Heart right ventricle (tissue), 16 donors: Measurements from ENCODE around the gene PON2. TPM values are rescaled to one million over a fixed set of nuclear protein-coding genes. Genes with fewer than 3 reads are reported as not detected.

Experiments used
- ATAC-seq, 8 donors: fragments of 200-7000 bp; cut with Tn5 transposase; one replicate each; pipeline ENCODE4 v1.9.1; 2020; ENCODE audit warnings: mild to moderate bottlenecking in 8 of 8, moderate library complexity in 8 of 8, moderate number of reproducible peaks in 1 of 8
- DNase-seq, 2 donors: peaks; one replicate each; pipeline ENCODE4 v3.0.0-alpha.2; 2020
- H3K27ac ChIP-seq, 10 donors: fragments of 200-600 bp; sonication (generic) in 2 of 10; one replicate each; pipeline versions ENCODE4 v1.5.0 to v1.8.0; 2020 to 2022; ENCODE audit warnings: mild to moderate bottlenecking in 3 of 10
- H3K27me3 ChIP-seq, 7 donors: fragments of 200-600 bp; one replicate each; pipeline ENCODE4 v1.8.0; 2021 to 2022; ENCODE audit warnings: mild to moderate bottlenecking in 2 of 7
- H3K36me3 ChIP-seq, 9 donors: fragments of 200-600 bp; sonication (generic) in 1 of 9; one replicate each; pipeline versions ENCODE4 v1.5.0 to v1.8.0; 2020 to 2022; ENCODE audit warnings: mild to moderate bottlenecking in 2 of 9
- H3K4me1 ChIP-seq, 9 donors: fragments of 200-600 bp; sonication (generic) in 1 of 9; one replicate each; pipeline versions ENCODE4 v1.5.0 to v1.8.0; 2020 to 2022; ENCODE audit warnings: mild to moderate bottlenecking in 4 of 9
- H3K4me3 ChIP-seq, 10 donors: fragments of 200-600 bp; sonication (generic) in 2 of 10; one replicate each; pipeline versions ENCODE4 v1.5.0 to v1.8.0; 2020 to 2022; ENCODE audit warnings: mild to moderate bottlenecking in 7 of 10, moderate library complexity in 2 of 10
- H3K9me3 ChIP-seq, 11 donors: fragments of 200-600 bp in 10 of 11; sonication (generic) in 2 of 11; one replicate each; pipeline versions ENCODE4 v1.5.0 to v1.8.0; 2013 to 2022; ENCODE audit warnings: mild to moderate bottlenecking in 2 of 11, control low read depth in 1 of 11, moderate library complexity in 1 of 11
- WGBS, 2 donors: extraction: QIAGEN DNeasy Blood & Tissue Kit; methylation state at CpG; one replicate each; pipeline ENCODE4 v1.1.7; 2013; ENCODE audit warnings: inconsistent platforms in 1 of 2; 5-methylcytosine and 5-hydroxymethylcytosine counted together
- intact Hi-C, 10 donors: fragments of 100-400 bp; cut with DNase I; formaldehyde crosslinking; loops; one replicate each; pipeline versions ENCODE4 v1.11.1 to v1.14.2; 2022
- polyA plus RNA-seq, 2 donors: library from polyadenylated mRNA; stranded (reverse); fragments of 200-250 nt; gene quantifications; one replicate each; pipeline ENCODE4 v1.2.3, GENCODE V29; 2013
- total RNA-seq, 10 donors: library from RNA; stranded (reverse); fragmentation: NEBNext Ultra II Directional in 3 of 10; extraction: Animal tissue kit (Norgen Biotek cat#: 25700) in 3 of 10; gene quantifications; one replicate each; pipeline versions ENCODE4 v1.2.1 to v1.2.4, GENCODE V29; 2021 to 2023
- TF ChIP-seq, protein P1 (sequence below), 9 donors: fragments of 200-600 bp; sonication (generic) in 2 of 9; IDR thresholded peaks; one replicate each; pipeline versions ENCODE4 v1.5.0 to v1.8.0; 2021 to 2022; ENCODE audit warnings: antibody characterized with exemption in 9 of 9, mild to moderate bottlenecking in 5 of 9, moderate library complexity in 1 of 9
- donor health status: Arrhythmogenic right ventricular cardiomyopathy.
- donor health status: ischemic (EF 13 %, LVEDD 7.1; RV severe dilation, severe dysfunction).
- donor health status: healthy with polysubstance abuse.
- donor health status: DM: no; HTN: yes; CAD: no.
- donor health status: DM: no; HTN: no; CAD: no.
- donor health status: ischemic (EF 25% LVEDD 6.9; RV normal size, moderate dysfunction).
- donor health status: ischemic (EF 25% LVEDD 5.7; RV mildly dilated, moderate dysfunction).
- donor health status: healthy.
- donor health status: DM: yes; HTN: yes; CAD: no.
- donor health status: Ischemic cardiomyopathy.
- donor health status: ischemic (EF 35%, LVEDD 5.7; RV mildly dilated, moderate dysfunction).
- donor health status: nonischemic (EF 11% LVEDD 7.7; RV severe dilation, severe dysfunction).
- donor health status: DM: yes; HTN: yes; CAD: no.
- donor health status: PGD.
- donor health status: ischemic (EF 29% LVEDD 5.4; RV normal size, mild dysfunction).
- donor health status: nonischemic (EF 23%, LVEDD 6.1; RV moderate dilation, normal function).

The PON2 gene
- total and polyA plus RNA-seq, 12 donors, result 24.8 to 43.4 (median 32.0) TPM

DNA sequence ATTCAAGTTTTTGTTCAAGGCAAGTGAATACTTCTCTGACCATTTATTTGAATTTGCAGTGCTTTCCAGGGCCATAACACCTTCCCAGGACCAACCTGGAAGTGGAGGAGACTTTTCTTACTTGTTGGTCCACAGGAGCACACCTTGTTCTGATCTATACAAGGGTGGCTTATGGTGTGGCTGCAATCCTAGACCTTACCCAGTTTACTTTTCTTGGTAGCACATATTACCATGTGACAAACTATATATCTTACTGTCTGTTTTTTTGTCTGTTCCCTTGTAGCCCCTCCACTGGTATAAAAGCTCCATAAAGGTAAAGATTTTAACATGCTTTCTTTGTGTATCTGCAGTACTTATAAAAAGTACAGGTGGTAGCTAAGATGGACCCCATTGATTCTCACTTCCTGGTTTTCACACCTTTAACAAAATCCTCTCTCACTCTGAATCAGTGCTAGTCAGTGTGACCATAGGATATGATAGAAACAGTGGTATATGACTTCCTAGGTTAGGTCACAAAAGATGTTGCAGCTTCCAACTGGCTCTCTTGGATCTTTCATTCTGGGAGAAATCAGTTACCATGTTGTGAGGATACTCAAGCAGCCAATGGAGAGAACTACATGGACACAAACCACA lies 45.3 kb upstream of the PON2 start:
- DNase-seq, result no peak
- Histone ChIP-seq H3K9me3 (no peaks in the 10 kb centered on the region), H3K27me3 (peaks cover 0 to 3% (median 0%) of the 10 kb centered on the region in 7 donors), H3K4me1 (peaks cover 0 to 10% (median 0%) of the 10 kb centered on the region in 9 donors), H3K27ac (no peak overlapping the region), H3K36me3 (no peaks in the 10 kb centered on the region), H3K4me3 (no peak overlapping the region)
- TF ChIP-seq, protein P1, sequence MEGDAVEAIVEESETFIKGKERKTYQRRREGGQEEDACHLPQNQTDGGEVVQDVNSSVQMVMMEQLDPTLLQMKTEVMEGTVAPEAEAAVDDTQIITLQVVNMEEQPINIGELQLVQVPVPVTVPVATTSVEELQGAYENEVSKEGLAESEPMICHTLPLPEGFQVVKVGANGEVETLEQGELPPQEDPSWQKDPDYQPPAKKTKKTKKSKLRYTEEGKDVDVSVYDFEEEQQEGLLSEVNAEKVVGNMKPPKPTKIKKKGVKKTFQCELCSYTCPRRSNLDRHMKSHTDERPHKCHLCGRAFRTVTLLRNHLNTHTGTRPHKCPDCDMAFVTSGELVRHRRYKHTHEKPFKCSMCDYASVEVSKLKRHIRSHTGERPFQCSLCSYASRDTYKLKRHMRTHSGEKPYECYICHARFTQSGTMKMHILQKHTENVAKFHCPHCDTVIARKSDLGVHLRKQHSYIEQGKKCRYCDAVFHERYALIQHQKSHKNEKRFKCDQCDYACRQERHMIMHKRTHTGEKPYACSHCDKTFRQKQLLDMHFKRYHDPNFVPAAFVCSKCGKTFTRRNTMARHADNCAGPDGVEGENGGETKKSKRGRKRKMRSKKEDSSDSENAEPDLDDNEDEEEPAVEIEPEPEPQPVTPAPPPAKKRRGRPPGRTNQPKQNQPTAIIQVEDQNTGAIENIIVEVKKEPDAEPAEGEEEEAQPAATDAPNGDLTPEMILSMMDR (IDR thresholded peaks at IDR 0.05), result no peak
- ATAC-seq, result no peak
- intact Hi-C loops, result loop anchor here in 9 of 10 donors (5.0 to 10.0 kb wide), 9 partner anchors 43 to 1188 kb away; partner anchors contain the start of genes PON2 (in 1 of the 9) and SGCE (in 1 of the 9)

DNA sequence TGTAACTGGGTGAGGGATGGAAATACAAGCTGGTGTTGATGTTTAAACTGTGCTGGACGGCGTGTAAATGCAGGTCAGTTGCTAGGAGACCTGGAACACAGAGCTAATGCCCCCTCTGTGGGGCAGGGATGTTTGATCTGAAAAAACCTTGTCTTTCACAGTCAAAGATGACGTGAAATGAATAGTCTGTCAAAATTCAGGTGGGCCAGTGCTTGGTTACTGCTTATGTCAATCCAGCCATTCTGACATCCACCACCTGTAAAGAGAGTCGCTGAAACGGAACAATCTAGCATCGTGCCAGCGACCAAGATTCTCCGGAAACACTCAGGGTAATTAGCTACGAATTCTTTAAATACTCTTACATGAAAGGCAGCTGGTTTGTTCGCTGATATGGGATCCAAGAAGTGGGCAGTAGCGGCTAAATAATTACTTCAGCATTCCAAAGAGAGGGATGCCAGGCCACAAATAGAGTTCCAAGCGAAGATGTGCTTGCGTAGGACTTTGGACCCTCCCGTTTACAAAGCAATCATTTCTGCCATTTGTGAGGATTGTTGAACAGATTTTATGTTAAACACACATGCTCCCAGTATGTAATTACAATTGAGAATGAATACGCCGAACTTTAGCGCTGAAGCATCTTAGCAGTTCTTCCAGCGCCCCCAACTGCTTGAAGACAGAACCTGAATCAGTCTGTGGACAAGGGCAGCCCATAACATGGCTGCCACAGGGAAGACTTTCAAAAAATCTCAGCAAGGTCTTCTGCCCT lies 43.6 kb upstream of the PON2 start:
- peaks cover 0 to 10% (median 0%) of the 10 kb centered on the region in 9 donors for H3K4me1 ChIP-seq
- DNase-seq (peak in 1 of 2 donors; percentile 14), ATAC-seq (peak in 4 of 8 donors; percentile 46 to 67 (median 58))
- intact Hi-C loops, result loop anchor here in 8 of 10 donors (5.0 to 10.0 kb wide), 8 partner anchors 41 to 1186 kb away; partner anchors contain the start of genes PON2 (in 1 of the 8) and SGCE (in 1 of the 8)
- H3K27me3 ChIP-seq, result no peaks in the 10 kb centered on the region
- H3K4me3 ChIP-seq, result peak overlapping the region in 6 of 10 donors; percentile 21 to 36 (median 32)
- no peaks in the 10 kb centered on the region for H3K36me3 ChIP-seq
- no peaks in the 10 kb centered on the region for H3K9me3 ChIP-seq
- TF ChIP-seq, protein P1 (IDR thresholded peaks at IDR 0.05), result peak in 6 of 9 donors; percentile 15 to 47 (median 42)
- no peak overlapping the region for H3K27ac ChIP-seq
- 39 to 44% methylated on average over 18 of the region's 18 CpGs for WGBS, 2 donors

DNA sequence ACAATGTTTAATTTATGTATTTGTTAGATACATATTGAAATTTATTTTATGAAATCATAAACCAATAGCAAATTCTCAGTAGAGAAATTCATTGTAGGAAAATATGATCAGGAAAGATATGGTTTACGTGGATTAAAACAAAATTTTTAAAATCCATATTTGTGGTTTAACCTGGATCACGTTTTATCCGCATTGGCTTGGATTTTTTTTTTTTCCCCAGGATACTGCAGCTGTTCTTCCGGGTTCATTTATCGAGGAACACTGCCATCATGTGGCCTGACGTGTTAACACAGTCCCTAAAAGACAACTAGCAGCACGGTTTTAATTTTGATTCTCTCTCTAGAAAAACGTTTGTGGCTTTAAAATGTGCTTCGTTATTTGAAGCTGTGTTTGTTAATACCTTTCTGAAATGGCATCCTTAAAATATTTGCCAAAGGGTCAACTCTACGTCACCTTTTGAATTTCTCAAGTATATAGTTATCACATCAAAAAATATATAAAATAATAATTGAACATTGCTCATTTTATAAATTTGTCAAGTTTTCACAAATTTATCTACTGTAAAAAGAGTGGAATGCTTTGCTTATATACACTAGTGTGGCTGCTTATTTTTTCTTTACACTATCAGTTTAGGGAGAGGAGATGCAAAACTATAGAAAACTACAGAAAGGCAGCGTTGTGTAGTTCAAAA lies 42.2 kb upstream of the PON2 start:
- no peak overlapping the region for H3K4me3 ChIP-seq
- H3K9me3 ChIP-seq, result no peaks in the 10 kb centered on the region
- peaks cover 0 to 10% (median 0%) of the 10 kb centered on the region in 9 donors for H3K4me1 ChIP-seq
- no peaks in the 10 kb centered on the region for H3K27me3 ChIP-seq
- WGBS, 2 donors, result 9 to 10% methylated on average over 11 of the region's 11 CpGs
- TF ChIP-seq, protein P1 (IDR thresholded peaks at IDR 0.05), result peak; percentile 51 to 88 (median 80)
- H3K27ac ChIP-seq, result no peak overlapping the region
- ATAC-seq (peak in 6 of 8 donors; percentile 56 to 74 (median 72)), DNase-seq (peak in 1 of 2 donors; percentile 45)
- no peaks in the 10 kb centered on the region for H3K36me3 ChIP-seq
- intact Hi-C loops, result loop anchor here in 8 of 10 donors (5.0 to 10.0 kb wide), 8 partner anchors 40 to 1185 kb away; partner anchors contain the start of genes PON2 (in 1 of the 8) and SGCE (in 1 of the 8)
